GM10266 (cell line): ENCODE data around the gene TSSK1B.
"Not testable (repeated sequence)": the region's sequence is repeated elsewhere in the genome, so short reads cannot be mapped to it uniquely, and the experiment has no call there.

Experiments used
- DNase-seq: peaks from one replicate; pipeline ENCODE4 v3.0.0; 2012; ENCODE audit errors: extremely low spot score
- CTCF ChIP-seq: IDR thresholded peaks from 2 replicates; pipeline ENCODE4 v1.5.1; 2012; ENCODE audit warnings: mild to moderate bottlenecking, low read depth; ENCODE audit not compliant: control insufficient read depth, insufficient read depth; ENCODE audit errors: missing control alignments

Gene TSSK1B

GRCh38 chr5:113434889-113435288, at the start of gene TSSK1B:
TSSK1B (minus strand) TSS chr5:113434989; CDS start chr5:113434839, 150 bp downstream.
- TF ChIP-seq CTCF, result no peak
- no peak for DNase-seq

- TF ChIP-seq CTCF, result no peak
- no peak for DNase-seq
Measured at GRCh38 chr5:113480243-113480642, 45.5 kb upstream of the TSSK1B start.

- no peak for TF ChIP-seq CTCF
- no peak for DNase-seq
Measured at GRCh38 chr5:113478691-113479090, 43.9 kb upstream of the TSSK1B start.

- TF ChIP-seq CTCF, result no peak
- DNase-seq, result no peak
Measured at GRCh38 chr5:113474100-113474728, 39.4 kb upstream of the TSSK1B start.

- DNase-seq, result no peak
- no peak for TF ChIP-seq CTCF
Measured at GRCh38 chr5:113463032-113463431, 28.2 kb upstream of the TSSK1B start.

GRCh38 chr5:113457106-113457505, 22.3 kb upstream of the TSSK1B start:
- DNase-seq, result not testable (repeated sequence)

- no peak for TF ChIP-seq CTCF
- DNase-seq, result no peak
Measured at GRCh38 chr5:113452941-113453340, 18.2 kb upstream of the TSSK1B start.

GRCh38 chr5:113451797-113452196, 17.0 kb upstream of the TSSK1B start:
- no peak for TF ChIP-seq CTCF
- no peak for DNase-seq
